Middle frontal gyrus (tissue), 1 donor: ENCODE measurements around the gene ANKRD10.

Experiments
- DNase-seq: peaks from one replicate; pipeline ENCODE4 v3.0.0-alpha.2; 2015; ENCODE audit warnings: low spot score; ENCODE audit errors: extremely low spot score

The ANKRD10 gene

DNA sequence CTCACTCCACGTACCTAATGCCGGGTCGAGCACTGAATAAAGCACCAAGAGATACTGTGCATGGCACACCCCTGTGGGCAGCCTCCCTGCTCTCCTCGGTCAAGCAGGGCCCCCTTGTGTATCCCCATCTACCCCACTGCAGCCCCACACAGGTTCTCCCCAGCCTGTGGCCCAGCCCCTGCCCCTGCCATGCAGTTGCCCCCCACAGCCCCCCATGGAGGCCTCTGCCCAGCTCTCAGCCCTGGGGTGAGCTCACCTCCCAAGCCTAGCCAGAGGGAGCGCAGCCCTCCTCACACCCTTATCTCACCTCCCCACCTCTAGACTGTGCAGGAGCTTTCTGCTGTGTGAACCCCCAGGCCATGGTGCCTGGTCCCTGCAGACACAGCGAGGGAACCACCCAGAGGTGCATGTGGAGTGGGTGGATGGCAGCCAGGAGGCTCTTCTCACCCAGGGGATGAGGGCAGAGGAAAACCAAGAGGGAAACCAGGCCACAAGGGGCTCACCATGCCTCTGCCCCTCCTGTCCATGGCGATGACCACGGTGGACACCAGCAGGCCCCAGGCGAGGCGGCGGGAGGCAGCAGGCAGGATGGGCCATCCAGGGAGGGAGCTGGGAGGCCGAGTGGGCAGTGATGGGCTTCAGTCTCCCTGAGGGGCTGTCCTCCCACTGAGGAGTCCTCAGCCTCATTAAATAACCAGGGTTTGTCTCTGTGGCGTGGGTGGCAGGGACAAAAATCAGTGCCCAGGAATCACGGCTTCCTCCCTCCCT is 83.2 kb downstream of the ANKRD10 start:
- DNase-seq: no peak

DNA sequence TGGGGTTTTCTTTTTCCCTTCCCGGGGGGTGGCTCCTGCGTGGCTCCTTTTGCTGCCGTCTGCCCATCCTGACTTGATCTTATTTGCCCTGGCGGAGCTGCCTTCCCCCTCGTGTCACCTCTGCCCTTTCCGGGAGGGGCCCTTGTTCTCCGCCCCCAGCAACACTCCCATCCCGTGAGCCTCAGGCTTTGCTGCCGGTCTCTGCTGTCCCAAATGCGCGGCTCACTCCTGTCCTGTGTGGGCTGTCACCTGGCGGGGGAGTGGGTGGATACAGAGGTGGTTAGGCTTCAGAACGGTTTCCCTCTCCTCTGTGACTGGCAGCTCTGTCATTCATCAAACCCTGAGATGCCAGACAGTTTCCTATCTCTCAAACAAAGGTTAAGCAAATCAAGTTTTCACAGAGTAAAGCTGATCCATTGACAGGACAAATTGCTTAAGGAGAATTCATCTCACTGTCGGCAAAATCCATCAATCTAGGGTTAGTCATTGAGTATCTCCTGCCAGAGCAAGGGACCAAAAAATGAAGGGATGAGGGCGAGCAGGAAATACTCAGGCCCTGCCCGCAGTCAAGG is 84.0 kb downstream of the ANKRD10 start:
- no peak for DNase-seq

DNA sequence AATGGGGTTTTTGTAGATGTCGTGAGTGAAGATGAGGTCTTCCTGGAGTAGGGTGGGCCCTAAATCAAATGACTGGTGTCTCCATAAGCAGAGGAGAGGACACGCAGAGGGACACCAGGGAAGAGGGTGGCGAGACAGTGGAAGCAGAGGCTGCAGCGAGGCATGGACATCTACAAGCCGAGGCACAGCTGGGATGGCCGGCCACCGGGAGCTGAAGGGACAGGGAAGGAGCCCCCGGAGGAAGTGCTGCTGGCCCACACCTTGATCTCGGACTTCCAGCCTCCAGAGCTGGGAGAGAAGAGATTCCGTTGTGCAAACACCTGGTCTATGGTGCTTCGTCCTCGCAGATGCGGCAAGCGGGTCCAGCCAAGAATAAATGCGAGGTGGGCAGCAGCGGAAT is 84.5 kb downstream of the ANKRD10 start:
- DNase-seq: no peak

DNA sequence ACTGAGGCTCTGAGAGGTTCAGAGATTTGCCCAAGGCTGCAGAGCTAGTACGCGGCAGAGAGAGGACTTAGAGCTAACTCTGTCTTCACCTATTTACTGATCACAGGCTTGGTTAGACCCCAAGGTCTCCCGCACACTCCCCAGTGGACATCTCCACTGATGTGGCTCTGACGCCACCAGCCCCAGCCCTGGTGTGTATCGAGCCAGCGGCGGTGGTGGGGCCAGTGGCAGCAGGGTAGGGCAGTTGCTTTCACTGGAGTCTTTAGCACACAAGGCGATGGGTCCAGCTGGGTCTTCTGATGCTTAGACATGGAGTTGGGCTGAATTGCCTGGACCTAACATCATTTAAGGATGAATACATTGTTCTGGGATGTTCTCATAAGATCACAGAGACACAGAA is 85.4 kb downstream of the ANKRD10 start:
- no peak for DNase-seq

DNA sequence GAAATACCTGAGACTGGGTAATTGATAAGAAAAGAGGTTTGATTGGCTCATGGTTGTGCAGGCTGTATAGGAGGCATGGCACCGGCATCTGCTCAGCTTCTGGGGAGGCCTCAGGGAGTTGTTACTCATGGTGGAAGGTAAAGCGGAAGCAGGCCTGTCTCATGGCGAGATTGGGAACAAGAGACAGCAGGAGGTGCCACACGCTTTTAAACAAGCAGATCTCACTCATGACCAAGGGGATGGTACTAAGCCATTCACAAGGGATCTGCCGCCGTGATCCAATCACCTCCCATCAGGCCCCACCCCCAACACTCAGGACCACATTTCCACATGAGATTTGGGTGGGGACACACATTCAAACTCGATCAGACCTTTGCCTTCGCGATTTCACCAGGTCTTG is 86.2 kb downstream of the ANKRD10 start:
- no peak for DNase-seq
